Glomerular visceral epithelial cell (primary cell): ENCODE results near the gene ATG3.
A peak's percentile ranks its signal among the peaks of the same experiment; 100 is the strongest.
"Not testable (repeated sequence)": the region's sequence is repeated elsewhere in the genome, so short reads cannot be mapped to it uniquely, and the experiment has no call there.

Experiments
- DNase-seq: peaks from one replicate; pipeline ENCODE4 v3.0.0-alpha.2; 2016; ENCODE audit errors: extremely low spot score

ATG3 gene

GRCh38 chr3:112560721-112561483 is 860 bp downstream of the ATG3 start:
- peak; percentile 71 for DNase-seq

GRCh38 chr3:112560307-112560706 is 1.5 kb downstream of the ATG3 start:
- no peak for DNase-seq

GRCh38 chr3:112557976-112558375 is 3.8 kb downstream of the ATG3 start:
- no peak for DNase-seq

- no peak for DNase-seq
These were observed 6.1 kb downstream of the ATG3 start for GRCh38 chr3:112555535-112556170.

- no peak for DNase-seq
These were observed 10.9 kb downstream of the ATG3 start for GRCh38 chr3:112550859-112551258.

GRCh38 chr3:112546216-112546759 is 15.5 kb downstream of the ATG3 start:
- DNase-seq = no peak

- DNase-seq = no peak
These were observed 21.7 kb downstream of the ATG3 start for GRCh38 chr3:112539825-112540650.

GRCh38 chr3:112531358-112531781 is 30.4 kb downstream of the ATG3 start:
- peak; percentile 16 for DNase-seq

- DNase-seq = no peak
These were observed 31.2 kb downstream of the ATG3 start for GRCh38 chr3:112530573-112530972.

- DNase-seq = not testable (repeated sequence)
These were observed 37.6 kb downstream of the ATG3 start for GRCh38 chr3:112524127-112524526.

GRCh38 chr3:112519424-112520001 is 42.2 kb downstream of the ATG3 start:
- DNase-seq = peak; percentile 60

GRCh38 chr3:112518970-112519369 is 42.8 kb downstream of the ATG3 start:
- not testable (repeated sequence) for DNase-seq

- DNase-seq = no peak
These were observed 47.1 kb downstream of the ATG3 start for GRCh38 chr3:112514527-112515128.

GRCh38 chr3:112512320-112512719 is 49.4 kb downstream of the ATG3 start:
- DNase-seq = no peak

- DNase-seq = no peak
These were observed 52.9 kb downstream of the ATG3 start for GRCh38 chr3:112508860-112509259.

GRCh38 chr3:112508261-112508660 is 53.5 kb downstream of the ATG3 start:
- no peak for DNase-seq

- DNase-seq = no peak
These were observed 55.9 kb downstream of the ATG3 start for GRCh38 chr3:112505907-112506306.

- no peak for DNase-seq
These were observed 57.6 kb downstream of the ATG3 start for GRCh38 chr3:112504123-112504522.

- DNase-seq = no peak
These were observed 58.3 kb downstream of the ATG3 start for GRCh38 chr3:112503304-112503972.

- no peak for DNase-seq
These were observed 61.1 kb downstream of the ATG3 start for GRCh38 chr3:112500621-112501020.
